GM18526 (cell line): Measurements from ENCODE around the gene TRAF3.
A peak's percentile ranks its signal among the peaks of the same experiment; 100 is the strongest.

Experiments
- POLR2A ChIP-seq: IDR thresholded peaks from 3 replicates; pipeline ENCODE4 v1.6.1; 2011; ENCODE audit not compliant: insufficient read length; ENCODE audit errors: extremely low read depth

Gene TRAF3

GRCh38 chr14:102739190-102739469 is 38.1 kb upstream of the TRAF3 start:
- no peak for TF ChIP-seq POLR2A

GRCh38 chr14:102746634-102747438 is 30.4 kb upstream of the TRAF3 start:
- no peak for TF ChIP-seq POLR2A

GRCh38 chr14:102748806-102749205 is 28.4 kb upstream of the TRAF3 start:
- no peak for TF ChIP-seq POLR2A

- TF ChIP-seq POLR2A: no peak
Measured at GRCh38 chr14:102749393-102750305, 27.6 kb upstream of the TRAF3 start.

GRCh38 chr14:102750376-102750775 is 26.9 kb upstream of the TRAF3 start:
- TF ChIP-seq POLR2A: no peak

- no peak for TF ChIP-seq POLR2A
Measured at GRCh38 chr14:102751088-102751487, 26.2 kb upstream of the TRAF3 start.

- TF ChIP-seq POLR2A: no peak
Measured at GRCh38 chr14:102752239-102752847, 24.9 kb upstream of the TRAF3 start.

GRCh38 chr14:102754370-102755262 is 22.6 kb upstream of the TRAF3 start:
- TF ChIP-seq POLR2A: peak; percentile 8

GRCh38 chr14:102757646-102758045 is 19.6 kb upstream of the TRAF3 start:
- TF ChIP-seq POLR2A: no peak

GRCh38 chr14:102758087-102758486 is 19.2 kb upstream of the TRAF3 start:
- no peak for TF ChIP-seq POLR2A

- no peak for TF ChIP-seq POLR2A
Measured at GRCh38 chr14:102759456-102760187, 17.6 kb upstream of the TRAF3 start.

GRCh38 chr14:102760496-102761193 is 16.6 kb upstream of the TRAF3 start:
- TF ChIP-seq POLR2A: no peak

GRCh38 chr14:102761206-102761605 is 16.0 kb upstream of the TRAF3 start:
- TF ChIP-seq POLR2A: no peak

- TF ChIP-seq POLR2A: no peak
Measured at GRCh38 chr14:102764220-102764671, 13.0 kb upstream of the TRAF3 start.
